DMS 273 (cell line): Measurements from ENCODE around the gene IL16.
"Not testable (repeated sequence)": the region's sequence is repeated elsewhere in the genome, so short reads cannot be mapped to it uniquely, and the experiment has no call there.

Experiments used
- DNase-seq: peaks from one replicate; lab custom pipeline; 2025; ENCODE audit not compliant: unreplicated experiment; lab: John Stamatoyannopoulos, UW

Gene IL16

GRCh38 chr15:81196576-81197254, at the start of gene IL16:
IL16 (plus strand) TSS chr15:81196879; CDS start chr15:81225400, 28,521 bp downstream.
- DNase-seq: no peak

- no peak for DNase-seq
Measured at GRCh38 chr15:81151389-81151788, 45.3 kb upstream of the IL16 start.

GRCh38 chr15:81152339-81152738, 44.3 kb upstream of the IL16 start:
- no peak for DNase-seq

- no peak for DNase-seq
Measured at GRCh38 chr15:81152799-81153198, 43.9 kb upstream of the IL16 start.

- DNase-seq: peak; percentile 66
Measured at GRCh38 chr15:81155375-81156218, 41.1 kb upstream of the IL16 start.

- no peak for DNase-seq
Measured at GRCh38 chr15:81156324-81156723, 40.4 kb upstream of the IL16 start.

- no peak for DNase-seq
Measured at GRCh38 chr15:81157195-81157938, 39.3 kb upstream of the IL16 start.

- no peak for DNase-seq
Measured at GRCh38 chr15:81157939-81158223, 38.8 kb upstream of the IL16 start.

- not testable (repeated sequence) for DNase-seq
Measured at GRCh38 chr15:81158561-81158960, 38.1 kb upstream of the IL16 start.

- peak; percentile 94 for DNase-seq
Measured at GRCh38 chr15:81160312-81161159, 36.1 kb upstream of the IL16 start.

GRCh38 chr15:81161160-81161673, 35.5 kb upstream of the IL16 start:
- DNase-seq: no peak

- no peak for DNase-seq
Measured at GRCh38 chr15:81161851-81162250, 34.8 kb upstream of the IL16 start.

- DNase-seq: no peak
Measured at GRCh38 chr15:81163961-81164800, 32.5 kb upstream of the IL16 start.

- no peak for DNase-seq
Measured at GRCh38 chr15:81165535-81165934, 31.1 kb upstream of the IL16 start.

GRCh38 chr15:81166636-81167305, 29.9 kb upstream of the IL16 start:
- DNase-seq: no peak

- DNase-seq: no peak
Measured at GRCh38 chr15:81168131-81168526, 28.6 kb upstream of the IL16 start.

- no peak for DNase-seq
Measured at GRCh38 chr15:81168644-81169043, 28.0 kb upstream of the IL16 start.

GRCh38 chr15:81170511-81170910, 26.2 kb upstream of the IL16 start:
- no peak for DNase-seq

GRCh38 chr15:81171286-81171685, 25.4 kb upstream of the IL16 start:
- no peak for DNase-seq
